COLO668 (cell line): ENCODE measurements around the gene MCM6.

Experiments used
- DNase-seq: peaks from one replicate; lab custom pipeline; 2025; ENCODE audit not compliant: unreplicated experiment; lab: John Stamatoyannopoulos, UW

The MCM6 gene

GRCh38 chr2:135870571-135870970 lies 5.7 kb downstream of the MCM6 start:
- no peak for DNase-seq

- DNase-seq: no peak
Observed at GRCh38 chr2:135863233-135863632, 13.0 kb downstream of the MCM6 start.

GRCh38 chr2:135862718-135863117 lies 13.5 kb downstream of the MCM6 start:
- DNase-seq: no peak

GRCh38 chr2:135853401-135853800 lies 22.8 kb downstream of the MCM6 start:
- no peak for DNase-seq

- DNase-seq: no peak
Observed at GRCh38 chr2:135851858-135852257, 24.4 kb downstream of the MCM6 start.

GRCh38 chr2:135850892-135851668 lies 25.2 kb downstream of the MCM6 start:
- DNase-seq: no peak

DNA sequence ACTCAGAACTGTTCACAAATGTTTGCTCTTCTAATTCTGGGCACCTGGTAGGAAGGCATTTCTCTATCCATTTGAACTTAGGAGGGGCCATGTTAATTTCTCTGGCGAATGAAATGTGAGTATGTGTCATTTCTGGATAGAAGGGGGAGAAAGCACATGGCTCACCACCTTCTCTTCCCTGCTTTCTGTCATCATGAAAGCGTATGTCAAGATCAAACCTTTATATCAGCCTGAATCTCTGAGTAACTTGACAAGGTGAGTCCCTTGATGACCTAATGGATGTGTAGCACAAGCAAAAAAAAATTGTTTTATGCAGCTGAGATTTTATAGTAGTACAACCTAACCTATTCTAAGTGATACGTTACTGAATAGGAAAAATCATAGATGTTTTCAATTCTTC lies 27.2 kb downstream of the MCM6 start:
- DNase-seq: no peak

GRCh38 chr2:135845997-135846396 lies 30.2 kb downstream of the MCM6 start:
- DNase-seq: no peak

- DNase-seq: no peak
Observed at GRCh38 chr2:135845257-135845656, 31.0 kb downstream of the MCM6 start.

- no peak for DNase-seq
Observed at GRCh38 chr2:135844301-135844895, 31.8 kb downstream of the MCM6 start.

- no peak for DNase-seq
Observed at GRCh38 chr2:135843671-135844070, 32.6 kb downstream of the MCM6 start.

- DNase-seq: no peak
Observed at GRCh38 chr2:135840601-135841000, 35.6 kb downstream of the MCM6 start.

DNA sequence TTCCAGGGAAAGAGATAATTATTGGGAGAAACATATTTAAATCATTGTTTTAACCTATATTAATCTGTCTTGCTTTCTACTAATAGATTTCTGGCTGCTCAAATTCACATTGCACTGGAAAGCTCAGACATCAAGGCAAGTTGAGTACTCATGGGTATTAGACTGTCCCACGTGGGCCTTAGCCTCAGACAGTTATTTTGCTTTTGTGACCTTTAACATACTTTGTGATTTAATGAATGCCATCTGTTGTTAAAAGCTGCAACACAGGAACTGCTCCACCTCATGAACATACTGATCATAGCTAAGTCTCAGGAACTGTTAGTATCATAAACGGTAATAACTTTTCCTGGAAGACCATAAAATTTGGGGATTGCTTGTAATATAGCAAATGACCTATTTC lies 36.5 kb downstream of the MCM6 start:
- no peak for DNase-seq

- DNase-seq: no peak
Observed at GRCh38 chr2:135838502-135838901, 37.7 kb downstream of the MCM6 start.

DNA sequence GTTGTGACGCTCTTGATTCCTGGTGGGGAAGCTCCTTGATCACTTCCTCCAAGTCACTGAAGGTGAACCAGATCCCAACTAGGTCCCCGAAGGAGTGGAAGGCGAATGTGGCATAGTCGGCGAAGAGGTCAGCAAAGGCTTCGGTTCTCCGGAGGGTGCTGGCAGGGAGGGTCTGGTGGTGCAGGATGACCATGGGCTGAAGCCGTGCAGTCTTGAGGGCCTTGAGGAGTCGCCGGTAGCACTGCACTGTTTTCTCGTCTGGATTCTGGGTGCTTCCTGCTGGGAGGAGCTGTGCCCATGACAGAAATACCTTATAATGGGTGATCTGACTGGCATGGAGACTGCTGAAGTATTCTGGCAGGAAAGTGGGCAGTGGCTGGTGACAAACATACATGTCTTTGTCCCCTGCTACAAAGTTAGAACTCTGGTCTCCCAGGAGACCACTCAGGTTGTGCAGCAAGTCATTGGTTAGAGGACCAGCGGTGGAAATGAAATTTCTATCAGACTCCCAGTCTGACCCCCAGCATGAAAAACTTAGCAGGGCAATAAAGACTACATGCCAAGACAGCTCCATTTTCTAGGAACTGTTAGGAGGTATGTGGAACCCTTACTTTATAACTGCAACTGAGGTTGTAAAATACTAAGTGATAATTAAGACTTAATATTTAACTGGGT lies 39.5 kb downstream of the MCM6 start, which contains the start of gene LCT:
LCT (minus strand) TSS at position 589 of the 675 bp plus-strand sequence; CDS start at position 574, 15 bp downstream.
- DNase-seq: no peak

DNA sequence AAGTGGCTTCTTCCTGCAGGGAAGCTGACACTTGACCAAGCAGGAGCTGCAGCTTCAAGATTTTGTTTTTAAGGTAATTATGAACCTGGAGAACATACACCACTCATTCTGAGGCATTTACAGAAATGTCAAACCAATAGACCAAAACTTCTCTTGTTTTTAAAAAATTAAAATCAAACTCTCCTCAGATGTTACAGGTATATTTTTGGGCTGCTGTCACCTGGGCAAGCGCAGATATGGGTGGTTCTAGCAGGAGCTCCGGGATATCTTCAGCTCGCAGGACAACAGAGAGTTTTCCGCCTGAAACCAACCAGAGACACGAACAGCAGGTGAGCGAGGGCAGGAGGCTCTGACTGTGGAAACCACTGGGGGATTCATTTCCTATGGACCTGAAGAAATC lies 43.4 kb downstream of the MCM6 start:
- DNase-seq: no peak

- DNase-seq: no peak
Observed at GRCh38 chr2:135831180-135831812, 44.9 kb downstream of the MCM6 start.

GRCh38 chr2:135829378-135830135 lies 46.7 kb downstream of the MCM6 start:
- no peak for DNase-seq

DNA sequence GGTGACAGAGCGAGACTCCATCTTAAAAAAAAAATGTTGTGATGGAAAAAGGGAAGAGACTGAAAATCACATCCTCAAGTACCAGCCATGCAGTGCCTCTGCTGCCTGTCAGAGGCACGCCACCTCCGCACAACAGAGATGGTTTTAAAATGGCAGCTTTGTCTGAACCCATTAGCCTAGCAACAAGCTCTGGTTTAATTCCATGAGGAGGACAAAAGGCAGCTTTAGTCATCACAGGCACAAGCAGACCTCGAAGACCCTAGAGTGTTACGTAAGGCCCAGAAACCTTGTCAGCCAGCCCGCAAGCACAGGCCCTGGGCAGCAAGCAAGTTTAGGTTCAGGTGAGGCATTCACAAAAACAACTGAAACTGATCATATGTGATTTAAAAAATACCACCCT lies 49.7 kb downstream of the MCM6 start:
- DNase-seq: no peak

- peak; percentile 13 for DNase-seq
Observed at GRCh38 chr2:135825550-135826176, 50.6 kb downstream of the MCM6 start.
